H9 (cell line): Measurements from ENCODE around the gene UTF1. TPM values are rescaled to one million over a fixed set of nuclear protein-coding genes. Genes with fewer than 3 reads are reported as not detected.

Experiments used
- DNase-seq: peaks from one replicate; pipeline ENCODE4 v3.0.0-alpha.2; 2017
- H2AFZ ChIP-seq: one replicate; pipeline ENCODE4 v1.6.1; 2013; ENCODE audit warnings: mild to moderate bottlenecking, low read length, control low read depth, moderate library complexity
- H2AK5ac ChIP-seq: 2 replicates; pipeline ENCODE4 v1.6.1; 2013; ENCODE audit warnings: low read length, control low read depth, mixed read lengths; ENCODE audit not compliant: insufficient read length
- H2BK120ac ChIP-seq: one replicate; pipeline ENCODE4 v1.6.1; 2013; ENCODE audit warnings: low read depth, mild to moderate bottlenecking, low read length, control low read depth, inconsistent platforms; ENCODE audit not compliant: poor library complexity, severe bottlenecking
- H2BK12ac ChIP-seq: 2 replicates; pipeline ENCODE4 v1.6.1; 2013; ENCODE audit warnings: low read length, control low read depth, mixed read lengths, low read depth; ENCODE audit not compliant: insufficient read length
- H2BK15ac ChIP-seq: 2 replicates; pipeline ENCODE4 v1.6.1; 2013; ENCODE audit warnings: low read depth, low read length, control low read depth
- H2BK20ac ChIP-seq: one replicate; pipeline ENCODE4 v1.6.1; 2013; ENCODE audit warnings: low read depth, mild to moderate bottlenecking, low read length, control low read depth, inconsistent platforms; ENCODE audit not compliant: poor library complexity, severe bottlenecking
- H2BK5ac ChIP-seq: 2 replicates; pipeline ENCODE4 v1.6.1; 2013; ENCODE audit warnings: low read length, control low read depth, mixed read lengths; ENCODE audit not compliant: insufficient read length
- H3K14ac ChIP-seq: 2 replicates; pipeline ENCODE4 v1.6.1; 2013; ENCODE audit warnings: low read length, control low read depth; ENCODE audit not compliant: insufficient read depth
- H3K18ac ChIP-seq: 2 replicates; pipeline ENCODE4 v1.6.1; 2013; ENCODE audit warnings: low read depth, mild to moderate bottlenecking, mixed read lengths, low read length, control low read depth; ENCODE audit not compliant: insufficient read length
- H3K23ac ChIP-seq: 2 replicates; pipeline ENCODE4 v1.6.1; 2013; ENCODE audit warnings: low read length, control low read depth, mixed read lengths, low read depth; ENCODE audit not compliant: insufficient read length
- H3K23me2 ChIP-seq: 2 replicates; pipeline ENCODE4 v1.6.1; 2013; ENCODE audit warnings: low read depth, mild to moderate bottlenecking, mixed read lengths, low read length, control low read depth; ENCODE audit not compliant: insufficient read length, poor library complexity, severe bottlenecking
- H3K27ac ChIP-seq: 2 replicates; pipeline ENCODE4 v1.5.1; 2013; ENCODE audit warnings: low read length, control low read depth, mixed read lengths, low read depth; ENCODE audit not compliant: insufficient read length
- H3K27me3 ChIP-seq: 2 replicates; pipeline ENCODE4 v1.6.1; 2013; ENCODE audit warnings: low read length, control low read depth, inconsistent platforms; ENCODE audit not compliant: insufficient read depth
- H3K4ac ChIP-seq: 2 replicates; pipeline ENCODE4 v1.6.1; 2013; ENCODE audit warnings: low read depth, mild to moderate bottlenecking, control low read depth, inconsistent platforms, low read length, moderate library complexity
- H3K4me1 ChIP-seq: 2 replicates; pipeline ENCODE4 v1.6.1; 2013; ENCODE audit warnings: low read length, control low read depth, inconsistent platforms; ENCODE audit not compliant: insufficient read depth
- H3K4me2 ChIP-seq: 2 replicates; pipeline ENCODE4 v1.6.1; 2013; ENCODE audit warnings: low read length, control low read depth, mixed read lengths; ENCODE audit not compliant: insufficient read length, insufficient read depth
- H3K56ac ChIP-seq: 2 replicates; pipeline ENCODE4 v1.6.1; 2013; ENCODE audit warnings: low read depth, mild to moderate bottlenecking, mixed read lengths, low read length, control low read depth; ENCODE audit not compliant: insufficient read length
- H3K79me1 ChIP-seq: 2 replicates; pipeline ENCODE4 v1.6.1; 2013; ENCODE audit warnings: low read depth, mild to moderate bottlenecking, moderate library complexity, low read length, control low read depth, inconsistent platforms; ENCODE audit not compliant: insufficient read depth, poor library complexity, severe bottlenecking
- H3K79me2 ChIP-seq: 2 replicates; pipeline ENCODE4 v1.6.1; 2013; ENCODE audit warnings: low read length, control low read depth, inconsistent platforms; ENCODE audit not compliant: insufficient read depth
- H3K9ac ChIP-seq: 2 replicates; pipeline ENCODE4 v1.6.1; 2013; ENCODE audit warnings: low read length, control low read depth, mixed read lengths; ENCODE audit not compliant: insufficient read length; ENCODE audit errors: extremely low read depth
- H3K9me3 ChIP-seq: one replicate; pipeline ENCODE4 v1.6.1; 2013; ENCODE audit warnings: low read depth, low read length, inconsistent platforms; ENCODE audit not compliant: control insufficient read depth
- H3T11ph ChIP-seq: one replicate; pipeline ENCODE4 v1.6.1; 2013; ENCODE audit warnings: mild to moderate bottlenecking, low read length, control low read depth, inconsistent platforms
- H4K20me1 ChIP-seq: one replicate; pipeline ENCODE4 v1.6.1; 2013; ENCODE audit not compliant: control insufficient read depth, insufficient read length, insufficient read depth
- H4K5ac ChIP-seq: 2 replicates; pipeline ENCODE4 v1.6.1; 2013; ENCODE audit warnings: low read depth, mild to moderate bottlenecking, mixed read lengths, low read length, control low read depth; ENCODE audit not compliant: insufficient read length
- H4K8ac ChIP-seq: replicated peaks from 2 replicates; pipeline ENCODE4 v1.6.1; 2013; ENCODE audit warnings: low read length, control low read depth, mixed read lengths, low read depth; ENCODE audit not compliant: insufficient read length
- H4K91ac ChIP-seq: 2 replicates; pipeline ENCODE4 v1.6.1; 2013; ENCODE audit warnings: low read depth, mild to moderate bottlenecking, moderate library complexity, mixed read lengths, low read length, control low read depth; ENCODE audit not compliant: insufficient read length
- H3K27ac Mint-ChIP-seq, 3 experiments: 2 replicates in 2 of 3; 3 replicates in 1 of 3; pipeline ENCODE4 v1.8.0; 2020 to 2021; ENCODE audit warnings: mixed read lengths in 3 of 3, mild to moderate bottlenecking in 1 of 3, moderate library complexity in 1 of 3
- H3K27me3 Mint-ChIP-seq: 2 replicates; pipeline ENCODE4 v1.8.0; 2021; ENCODE audit warnings: low read depth, mild to moderate bottlenecking, moderate library complexity, mixed read lengths
- H3K36me3 Mint-ChIP-seq, 3 experiments: 2 replicates in 2 of 3; 3 replicates in 1 of 3; pipeline ENCODE4 v1.8.0; 2020 to 2021; ENCODE audit warnings: low read depth in 3 of 3, mixed read lengths in 3 of 3; ENCODE audit not compliant: insufficient read depth in 1 of 3
- H3K4me1 Mint-ChIP-seq, 2 experiments: 2 replicates each; pipeline ENCODE4 v1.8.0; 2020; ENCODE audit warnings: mixed read lengths in 2 of 2
- H3K4me3 Mint-ChIP-seq, 2 experiments: 2 replicates in 1 of 2; 3 replicates in 1 of 2; pipeline ENCODE4 v1.8.0; 2020 to 2021; ENCODE audit warnings: mild to moderate bottlenecking in 2 of 2, mixed read lengths in 2 of 2, moderate library complexity in 1 of 2
- H3K9me3 Mint-ChIP-seq, 2 experiments: 2 replicates in 1 of 2; 3 replicates in 1 of 2; pipeline ENCODE4 v1.8.0; 2020; ENCODE audit warnings: mild to moderate bottlenecking in 2 of 2, mixed read lengths in 2 of 2, moderate library complexity in 1 of 2
- CTCF ChIP-seq: fragments of 200-600 bp; sonication (generic); conservative IDR thresholded peaks from 3 replicates; pipeline ENCODE4 v1.8.0; 2021; ENCODE audit warnings: antibody characterized with exemption, mild to moderate bottlenecking
- WGBS: extraction: QIAGEN DNeasy Blood & Tissue Kit; methylation state at CpG from one replicate; pipeline ENCODE4 v1.1.7; 2013; ENCODE audit warnings: missing lambda C conversion rate, low lambda C conversion rate, mixed read lengths; ENCODE audit not compliant: insufficient read length; ENCODE audit errors: extremely low coverage; 5-methylcytosine and 5-hydroxymethylcytosine counted together
- total RNA-seq: library from RNA; stranded (reverse); gene quantifications from 2 replicates; pipeline ENCODE4 v1.2.1, GENCODE V29; 2021

UTF1 gene
- total RNA-seq, 1 experiment from 2014 or later: 31.5 TPM

- Histone ChIP-seq H2AK5ac (no peak overlapping the region), H4K5ac (no peak overlapping the region), H3K4me1 (no peaks in the 10 kb centered on the region), H2BK20ac (no peak overlapping the region), H3K23me2 (no peaks in the 10 kb centered on the region), H4K91ac (no peak overlapping the region), H3T11ph (no peak overlapping the region), H3K4me2 (no peak overlapping the region), H2BK5ac (no peak overlapping the region), H3K27me3 (no peaks in the 10 kb centered on the region), H4K20me1 (no peaks in the 10 kb centered on the region), H3K9me3 (no peaks in the 10 kb centered on the region), H3K18ac (no peak overlapping the region), H4K8ac (no peak overlapping the region), H3K23ac (no peak overlapping the region), H3K79me1 (no peaks in the 10 kb centered on the region), H2BK12ac (no peak overlapping the region), H3K79me2 (no peaks in the 10 kb centered on the region), H3K56ac (no peak overlapping the region), H3K9ac (no peak overlapping the region), H3K14ac (no peak overlapping the region), H2AFZ (no peak overlapping the region), H3K27ac (no peak overlapping the region), H3K4ac (no peak overlapping the region), H2BK120ac (no peak overlapping the region), H2BK15ac (no peak overlapping the region)
- Mint-ChIP-seq H3K4me1 (no peaks in the 10 kb centered on the region), H3K36me3 (no peaks in the 10 kb centered on the region), H3K9me3 (no peaks in the 10 kb centered on the region), H3K27me3 (peaks cover 2% of the 10 kb centered on the region), H3K27ac (no peak overlapping the region), H3K4me3 (no peak overlapping the region)
- WGBS: no CpG with 5 or more reads among the region's 26 CpGs
- DNase-seq: no peak
- no peak for TF ChIP-seq CTCF
Observed at GRCh38 chr10:133269367-133269766, 39.4 kb downstream of the UTF1 start.
